ENCODE results near the gene TSPAN32. TPM values are rescaled to one million over a fixed set of nuclear protein-coding genes. Genes with fewer than 3 reads are reported as not detected.

Gene TSPAN32
- total RNA-seq, 1 experiment from 2014 or later, result not detected

DNA sequence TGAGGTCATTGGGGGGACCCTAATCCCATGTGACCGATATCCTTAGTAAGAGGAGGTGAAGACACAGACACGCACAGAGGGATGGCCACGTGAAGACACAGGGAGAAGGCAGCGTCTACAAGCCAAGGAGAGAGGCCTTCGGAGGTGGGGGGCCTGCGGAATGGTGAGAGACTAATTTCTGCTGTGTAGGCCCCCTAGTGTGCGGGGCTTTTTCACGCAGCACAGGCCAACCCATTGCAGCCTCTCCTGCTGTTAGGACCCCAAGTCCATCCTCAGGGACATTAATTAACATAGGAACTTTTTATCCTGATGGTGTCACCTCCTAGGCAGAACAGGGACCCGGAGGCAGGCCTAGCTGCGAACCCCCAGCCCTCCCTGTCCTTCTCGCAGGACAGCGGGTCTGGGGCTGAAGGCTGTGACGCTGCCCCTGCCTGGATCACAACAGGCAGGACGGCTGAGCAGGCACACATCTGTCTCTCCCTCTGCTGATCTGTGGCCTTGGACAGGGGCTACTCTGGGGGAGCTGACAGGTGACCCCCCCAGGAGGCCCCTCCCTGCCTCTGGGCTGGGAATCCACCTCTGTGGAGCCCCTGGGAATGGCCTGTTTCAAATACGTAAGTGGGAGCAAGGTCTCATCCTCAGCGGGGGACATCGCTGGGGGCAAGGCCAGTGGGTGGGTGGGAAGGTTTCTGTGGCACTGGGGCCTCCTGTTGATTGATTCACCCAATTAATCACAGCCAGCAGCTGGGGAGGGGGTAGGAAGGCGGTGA lies 39.3 kb upstream of the TSPAN32 start:
- H3K9me2 ChIP-seq (ENCODE audit: insufficient read depth), result no peaks in the 10 kb centered on the region
- H3K79me2 ChIP-seq (ENCODE audit: insufficient read depth, low read length), result no peaks in the 10 kb centered on the region
- intact Hi-C loops (cut with micrococcal nuclease), result no loop called here
- BruUV-seq (replicated peaks), result no TSS peak
- H3K4me1 ChIP-seq (ENCODE audit: control insufficient read depth in 1 of 2, insufficient read depth in 2 of 2, low read length in 2 of 2), result no peaks in the 10 kb centered on the region
- ChIA-PET CTCF (no interaction called here), RAD21 (ENCODE audit: low non-redundant PET in 1 of 2, low total read pairs in 2 of 2, uncharacterized antibody in 2 of 2, unreplicated experiment in 2 of 2) (no interaction called here), POLR2A (no interaction called here)
- ATAC-seq, result no peak
- H3K36me3 ChIP-seq (ENCODE audit: control insufficient read depth in 1 of 2, insufficient read depth in 2 of 2, low read length in 2 of 2), result no peaks in the 10 kb centered on the region
- H4K20me1 ChIP-seq (ENCODE audit: insufficient read depth), result no peaks in the 10 kb centered on the region
- H3K4me2 ChIP-seq (ENCODE audit: low read length), result no peak overlapping the region
- no peaks in the 10 kb centered on the region for H3K9me3 ChIP-seq (ENCODE audit: control insufficient read depth in 1 of 2, insufficient read depth in 1 of 2, low read depth in 1 of 2, low read length in 2 of 2)
- H3K27ac ChIP-seq (ENCODE audit: low read depth, low read length), result no peak overlapping the region
- TF ChIP-seq POLR2AphosphoS5 (IDR thresholded peaks at IDR 0.05; ENCODE audit: low read depth, low read length), result no peak
- TF ChIP-seq, protein P1, sequence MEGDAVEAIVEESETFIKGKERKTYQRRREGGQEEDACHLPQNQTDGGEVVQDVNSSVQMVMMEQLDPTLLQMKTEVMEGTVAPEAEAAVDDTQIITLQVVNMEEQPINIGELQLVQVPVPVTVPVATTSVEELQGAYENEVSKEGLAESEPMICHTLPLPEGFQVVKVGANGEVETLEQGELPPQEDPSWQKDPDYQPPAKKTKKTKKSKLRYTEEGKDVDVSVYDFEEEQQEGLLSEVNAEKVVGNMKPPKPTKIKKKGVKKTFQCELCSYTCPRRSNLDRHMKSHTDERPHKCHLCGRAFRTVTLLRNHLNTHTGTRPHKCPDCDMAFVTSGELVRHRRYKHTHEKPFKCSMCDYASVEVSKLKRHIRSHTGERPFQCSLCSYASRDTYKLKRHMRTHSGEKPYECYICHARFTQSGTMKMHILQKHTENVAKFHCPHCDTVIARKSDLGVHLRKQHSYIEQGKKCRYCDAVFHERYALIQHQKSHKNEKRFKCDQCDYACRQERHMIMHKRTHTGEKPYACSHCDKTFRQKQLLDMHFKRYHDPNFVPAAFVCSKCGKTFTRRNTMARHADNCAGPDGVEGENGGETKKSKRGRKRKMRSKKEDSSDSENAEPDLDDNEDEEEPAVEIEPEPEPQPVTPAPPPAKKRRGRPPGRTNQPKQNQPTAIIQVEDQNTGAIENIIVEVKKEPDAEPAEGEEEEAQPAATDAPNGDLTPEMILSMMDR (IDR thresholded peaks at IDR 0.05 in 2 of 3, conservative IDR thresholded peaks at IDR 0.05 in 1 of 3; ENCODE audit: borderline replicate concordance in 1 of 3, insufficient read depth in 1 of 3, low read depth in 2 of 3, low read length in 2 of 3), result no peak
- TF ChIP-seq RAD21 (IDR thresholded peaks at IDR 0.05; ENCODE audit: low read depth), result no peak
- TF ChIP-seq, protein P2, sequence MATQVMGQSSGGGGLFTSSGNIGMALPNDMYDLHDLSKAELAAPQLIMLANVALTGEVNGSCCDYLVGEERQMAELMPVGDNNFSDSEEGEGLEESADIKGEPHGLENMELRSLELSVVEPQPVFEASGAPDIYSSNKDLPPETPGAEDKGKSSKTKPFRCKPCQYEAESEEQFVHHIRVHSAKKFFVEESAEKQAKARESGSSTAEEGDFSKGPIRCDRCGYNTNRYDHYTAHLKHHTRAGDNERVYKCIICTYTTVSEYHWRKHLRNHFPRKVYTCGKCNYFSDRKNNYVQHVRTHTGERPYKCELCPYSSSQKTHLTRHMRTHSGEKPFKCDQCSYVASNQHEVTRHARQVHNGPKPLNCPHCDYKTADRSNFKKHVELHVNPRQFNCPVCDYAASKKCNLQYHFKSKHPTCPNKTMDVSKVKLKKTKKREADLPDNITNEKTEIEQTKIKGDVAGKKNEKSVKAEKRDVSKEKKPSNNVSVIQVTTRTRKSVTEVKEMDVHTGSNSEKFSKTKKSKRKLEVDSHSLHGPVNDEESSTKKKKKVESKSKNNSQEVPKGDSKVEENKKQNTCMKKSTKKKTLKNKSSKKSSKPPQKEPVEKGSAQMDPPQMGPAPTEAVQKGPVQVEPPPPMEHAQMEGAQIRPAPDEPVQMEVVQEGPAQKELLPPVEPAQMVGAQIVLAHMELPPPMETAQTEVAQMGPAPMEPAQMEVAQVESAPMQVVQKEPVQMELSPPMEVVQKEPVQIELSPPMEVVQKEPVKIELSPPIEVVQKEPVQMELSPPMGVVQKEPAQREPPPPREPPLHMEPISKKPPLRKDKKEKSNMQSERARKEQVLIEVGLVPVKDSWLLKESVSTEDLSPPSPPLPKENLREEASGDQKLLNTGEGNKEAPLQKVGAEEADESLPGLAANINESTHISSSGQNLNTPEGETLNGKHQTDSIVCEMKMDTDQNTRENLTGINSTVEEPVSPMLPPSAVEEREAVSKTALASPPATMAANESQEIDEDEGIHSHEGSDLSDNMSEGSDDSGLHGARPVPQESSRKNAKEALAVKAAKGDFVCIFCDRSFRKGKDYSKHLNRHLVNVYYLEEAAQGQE (IDR thresholded peaks at IDR 0.05; ENCODE audit: low read depth), result no peak
- TF ChIP-seq, protein P3, sequence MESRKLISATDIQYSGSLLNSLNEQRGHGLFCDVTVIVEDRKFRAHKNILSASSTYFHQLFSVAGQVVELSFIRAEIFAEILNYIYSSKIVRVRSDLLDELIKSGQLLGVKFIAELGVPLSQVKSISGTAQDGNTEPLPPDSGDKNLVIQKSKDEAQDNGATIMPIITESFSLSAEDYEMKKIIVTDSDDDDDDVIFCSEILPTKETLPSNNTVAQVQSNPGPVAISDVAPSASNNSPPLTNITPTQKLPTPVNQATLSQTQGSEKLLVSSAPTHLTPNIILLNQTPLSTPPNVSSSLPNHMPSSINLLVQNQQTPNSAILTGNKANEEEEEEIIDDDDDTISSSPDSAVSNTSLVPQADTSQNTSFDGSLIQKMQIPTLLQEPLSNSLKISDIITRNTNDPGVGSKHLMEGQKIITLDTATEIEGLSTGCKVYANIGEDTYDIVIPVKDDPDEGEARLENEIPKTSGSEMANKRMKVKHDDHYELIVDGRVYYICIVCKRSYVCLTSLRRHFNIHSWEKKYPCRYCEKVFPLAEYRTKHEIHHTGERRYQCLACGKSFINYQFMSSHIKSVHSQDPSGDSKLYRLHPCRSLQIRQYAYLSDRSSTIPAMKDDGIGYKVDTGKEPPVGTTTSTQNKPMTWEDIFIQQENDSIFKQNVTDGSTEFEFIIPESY (IDR thresholded peaks at IDR 0.05; ENCODE audit: extremely low read depth, insufficient replicate concordance, low read length), result no peak
- TF ChIP-seq POLR2A (IDR thresholded peaks at IDR 0.05; ENCODE audit: borderline replicate concordance, extremely low read depth, insufficient read depth, insufficient read length), result no peak
- no peak for DNase-seq (ENCODE audit: low read depth, low spot score)
- H2AFZ ChIP-seq (ENCODE audit: low read depth, low read length, poor library complexity, severe bottlenecking), result no peak overlapping the region
- H3K9ac ChIP-seq (ENCODE audit: low read length), result no peak overlapping the region
- no peaks in the 10 kb centered on the region for H3K27me3 ChIP-seq (ENCODE audit: insufficient read depth, low read length)
- H3K4me3 ChIP-seq (replicated peaks in 1 of 2; ENCODE audit: low read depth in 1 of 2, low read length in 2 of 2), result no peak overlapping the region

Measured in HCT116 (cell line).